NCI-H1105 treated with DMSO at 0.1 percent for 48 hours (cell line): ENCODE data around the gene CAPS.

Experiments used
- DNase-seq: peaks from one replicate; lab custom pipeline; 2025; lab: John Stamatoyannopoulos, UW

Gene CAPS

GRCh38 chr19:5891938-5892771 lies 21.9 kb upstream of the CAPS start:
- no peak for DNase-seq

GRCh38 chr19:5892772-5893275 lies 21.2 kb upstream of the CAPS start:
- DNase-seq: no peak

GRCh38 chr19:5893296-5893903 lies 20.7 kb upstream of the CAPS start:
- DNase-seq: no peak

DNA sequence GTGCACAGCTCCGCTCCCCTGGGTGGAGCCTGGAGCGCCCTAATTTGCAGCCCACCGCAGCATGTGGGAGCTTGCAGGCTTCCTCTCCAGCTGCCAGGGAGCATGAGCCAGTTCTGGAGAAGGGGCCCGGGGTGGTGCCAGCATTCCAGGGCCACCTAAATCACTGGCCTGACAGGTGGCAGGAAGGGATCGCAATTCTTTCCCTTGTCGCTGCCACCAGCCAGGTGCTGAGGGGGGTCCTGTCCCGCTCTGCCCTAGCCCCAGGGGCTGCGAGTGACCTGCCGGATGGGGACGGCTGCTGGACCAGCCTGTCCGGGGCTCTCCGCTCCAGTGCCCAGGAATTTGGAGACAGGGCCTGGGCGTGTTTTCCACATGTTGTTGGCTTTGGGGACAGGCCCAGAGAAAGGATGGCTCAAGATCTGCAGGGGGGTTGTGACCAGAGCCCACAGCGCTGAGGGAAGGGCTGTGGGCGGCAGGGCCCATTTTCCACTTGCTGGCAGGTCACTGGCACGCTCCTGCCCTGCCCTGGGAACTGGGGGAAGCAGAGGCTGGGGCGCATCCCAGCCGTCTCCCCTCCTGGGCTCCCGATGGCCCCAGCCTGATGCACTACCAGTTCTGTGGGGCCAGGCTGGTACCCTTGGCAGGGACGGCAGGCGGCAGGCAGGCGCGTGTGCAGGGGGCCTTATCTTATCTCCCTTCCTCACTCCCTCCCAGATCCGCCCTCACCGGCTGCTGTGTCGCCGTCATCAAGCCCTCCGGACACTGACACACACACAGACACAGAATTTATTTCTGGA lies 19.9 kb upstream of the CAPS start:
- no peak for DNase-seq

DNA sequence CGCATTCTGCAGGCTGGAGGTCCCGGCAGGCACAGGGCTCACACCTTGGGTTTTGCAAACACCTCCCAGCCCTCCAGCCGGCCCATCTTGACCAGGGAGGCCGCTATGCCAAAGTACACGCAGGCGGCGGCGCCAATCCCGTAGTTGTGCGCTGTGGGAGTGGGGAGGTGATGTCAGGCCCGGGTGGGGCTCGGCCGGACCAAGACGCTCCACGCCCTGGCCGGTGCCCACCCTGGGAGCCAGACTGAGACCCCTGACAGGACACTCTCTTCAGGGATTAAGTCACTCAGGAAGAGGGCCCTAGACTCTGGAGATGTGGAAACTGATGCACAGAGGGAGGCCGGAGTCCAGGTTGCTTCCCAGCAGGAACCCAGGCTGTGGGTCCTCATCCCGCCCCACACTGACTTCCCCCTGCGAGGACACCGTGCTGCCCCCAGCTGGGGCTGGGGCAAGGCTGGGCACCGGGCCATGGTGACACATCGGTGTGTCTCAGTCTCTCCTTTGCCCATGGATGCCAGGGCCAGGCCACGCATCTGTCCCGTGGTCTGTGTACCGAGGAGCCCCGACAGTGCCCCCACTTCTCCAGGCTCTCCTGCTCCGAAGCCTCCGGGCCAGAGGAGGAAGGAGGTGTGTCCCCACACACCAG lies 19.2 kb upstream of the CAPS start:
- DNase-seq: no peak

DNA sequence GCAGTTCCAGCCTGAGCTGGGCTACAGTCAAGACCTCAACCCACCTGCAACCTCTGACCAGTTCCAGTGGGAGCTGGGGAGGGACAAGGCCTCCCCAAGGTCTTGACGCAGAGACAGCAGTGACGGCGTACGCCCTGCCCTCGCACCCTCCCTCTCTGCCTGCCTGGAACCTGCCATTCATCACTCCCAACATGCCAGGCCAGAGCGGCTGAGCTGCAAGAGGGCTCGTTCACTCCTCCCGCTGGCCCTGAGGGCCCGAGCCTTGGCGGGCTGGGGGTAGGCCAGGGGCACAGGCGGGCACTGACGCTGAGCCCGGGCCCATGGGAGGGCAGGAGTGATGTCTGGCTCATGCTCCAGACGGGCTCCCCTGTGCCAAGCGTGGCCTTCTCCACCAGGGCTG lies 18.6 kb upstream of the CAPS start:
- no peak for DNase-seq

DNA sequence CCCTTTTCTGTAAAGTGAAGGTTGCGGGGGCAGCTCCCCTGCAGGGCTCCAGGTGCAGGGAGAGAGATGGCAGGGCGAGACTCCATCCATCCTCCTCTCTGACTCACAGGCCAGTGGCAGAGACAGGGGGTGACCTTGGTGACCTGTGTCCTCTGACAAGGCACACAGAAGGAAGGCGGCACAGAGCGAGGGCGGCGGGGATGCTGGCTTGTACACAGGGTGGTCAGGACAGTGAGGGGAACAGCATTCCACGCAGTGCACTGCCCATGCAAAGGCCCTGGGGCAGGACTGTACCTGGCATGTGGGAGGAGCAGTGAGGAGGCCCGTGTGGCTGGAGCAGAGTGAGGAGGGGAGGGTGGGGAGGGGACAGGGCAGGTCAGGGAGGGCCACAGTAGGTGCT lies 18.2 kb upstream of the CAPS start:
- DNase-seq: no peak

- no peak for DNase-seq
Measured at GRCh38 chr19:5896365-5897076, 17.5 kb upstream of the CAPS start.

DNA sequence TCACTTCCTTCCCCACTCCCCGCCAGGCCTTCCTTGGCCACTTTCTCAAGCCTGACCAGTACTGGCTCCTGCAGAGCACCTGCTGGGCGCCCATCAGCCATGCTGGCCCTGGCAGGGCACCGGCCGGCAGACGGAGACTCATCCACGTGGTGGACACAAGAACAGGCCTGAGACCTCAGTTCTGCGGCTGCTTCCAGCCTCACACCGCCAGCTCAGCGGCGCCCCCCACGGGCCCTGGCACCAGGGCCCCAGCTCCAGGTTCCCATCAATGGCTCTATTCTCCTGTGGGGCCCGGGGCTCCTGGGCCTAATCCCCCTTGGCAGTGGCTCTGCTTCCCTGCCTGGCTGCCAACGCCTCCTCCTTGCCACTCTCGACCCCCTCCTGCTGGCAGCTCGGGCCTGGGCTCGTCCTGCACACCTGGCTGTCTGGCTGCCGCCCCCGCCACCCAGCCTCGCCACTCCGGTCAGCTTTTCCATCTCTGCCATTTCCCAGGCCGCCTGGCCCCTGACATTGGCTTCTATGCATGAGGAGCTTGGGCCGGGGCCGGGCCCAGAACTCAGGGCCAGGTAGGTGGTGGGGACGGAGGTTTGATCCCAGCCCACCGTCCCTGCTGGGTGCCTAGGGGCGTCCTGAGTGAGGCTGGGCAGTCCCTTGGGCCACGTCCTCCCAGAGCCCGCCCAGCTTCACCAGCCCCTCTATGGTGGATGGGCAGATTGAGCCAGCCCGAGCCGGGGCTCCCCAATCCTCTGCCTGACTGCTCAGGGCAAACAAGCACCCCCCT lies 16.7 kb upstream of the CAPS start:
- DNase-seq: no peak

- DNase-seq: no peak
Measured at GRCh38 chr19:5899728-5900526, 14.1 kb upstream of the CAPS start.

- DNase-seq: no peak
Measured at GRCh38 chr19:5900976-5901375, 13.1 kb upstream of the CAPS start.

GRCh38 chr19:5903056-5903623 lies 10.9 kb upstream of the CAPS start:
- DNase-seq: no peak

- DNase-seq: peak; percentile 93
Measured at GRCh38 chr19:5903624-5904351, 10.3 kb upstream of the CAPS start, which contains the start of gene NDUFA11. NDUFA11 (minus strand) TSS chr19:5903790; CDS start chr19:5903708, 82 bp downstream.

DNA sequence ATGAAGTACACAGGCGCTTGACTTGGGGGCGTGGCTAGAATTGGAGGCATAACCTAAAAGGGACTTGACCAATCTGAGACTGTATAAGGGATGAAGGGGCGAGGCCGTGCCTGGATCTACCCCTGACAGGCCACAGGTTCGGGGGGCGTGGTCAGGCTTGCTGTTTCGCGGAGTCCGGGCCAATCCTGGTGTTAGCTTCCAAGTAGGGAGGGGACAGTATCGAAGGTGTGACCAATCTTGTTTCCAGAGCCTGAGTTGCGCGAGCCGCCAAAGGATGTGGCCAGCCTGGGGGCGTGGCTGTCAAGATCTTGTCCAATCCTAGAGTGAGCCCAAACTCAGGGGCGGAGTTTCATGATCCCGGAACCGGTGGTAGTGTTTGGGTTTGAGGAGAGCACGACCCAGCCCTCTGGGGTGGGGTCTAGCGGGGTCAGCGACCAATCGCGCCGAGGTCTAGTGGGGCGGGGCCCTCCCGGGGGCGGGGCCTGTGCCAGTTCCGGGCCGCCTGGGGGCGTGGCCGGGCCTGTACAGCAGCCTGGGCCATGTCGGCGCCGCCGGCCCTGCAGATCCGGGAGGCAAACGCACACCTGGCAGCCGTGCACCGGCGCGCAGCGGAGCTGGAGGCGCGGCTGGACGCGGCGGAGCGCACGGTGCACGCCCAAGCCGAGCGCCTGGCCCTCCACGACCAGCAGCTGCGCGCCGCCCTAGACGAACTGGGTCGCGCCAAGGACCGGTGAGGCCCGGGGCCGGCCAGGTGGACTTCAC lies 9.5 kb upstream of the CAPS start, which contains the start of gene VMAC:
TSS of gene VMAC (plus strand) at position 521 of the 762 bp plus-strand sequence. CDS start at position 540, 19 bp downstream.
- peak; percentile 100 for DNase-seq

- no peak for DNase-seq
Measured at GRCh38 chr19:5905114-5905778, 8.8 kb upstream of the CAPS start.

GRCh38 chr19:5907241-5907640 lies 6.8 kb upstream of the CAPS start:
- no peak for DNase-seq

GRCh38 chr19:5908773-5909442 lies 5.1 kb upstream of the CAPS start:
- DNase-seq: no peak
